A172 (cell line): ENCODE results near the gene ANKRD37. TPM values are rescaled to one million over a fixed set of nuclear protein-coding genes. Genes with fewer than 3 reads are reported as not detected.

ENCODE experiments used
- DNase-seq: peaks from one replicate; pipeline ENCODE4 v3.0.0-alpha.2; 2015; ENCODE audit warnings: low spot score
- total RNA-seq: library from RNA; depleted of rRNA; stranded (reverse); fragments of >200 nt; shearing (Covaris generic); gene quantifications from 2 replicates; pipeline ENCODE4 v1.2.3, GENCODE V29; 2014

Gene ANKRD37
- total RNA-seq, 1 experiment from 2014 or later: 47.6 TPM

GRCh38 chr4:185379326-185380295 is 17.0 kb upstream of the ANKRD37 start:
- peak; percentile 61 for DNase-seq

DNA sequence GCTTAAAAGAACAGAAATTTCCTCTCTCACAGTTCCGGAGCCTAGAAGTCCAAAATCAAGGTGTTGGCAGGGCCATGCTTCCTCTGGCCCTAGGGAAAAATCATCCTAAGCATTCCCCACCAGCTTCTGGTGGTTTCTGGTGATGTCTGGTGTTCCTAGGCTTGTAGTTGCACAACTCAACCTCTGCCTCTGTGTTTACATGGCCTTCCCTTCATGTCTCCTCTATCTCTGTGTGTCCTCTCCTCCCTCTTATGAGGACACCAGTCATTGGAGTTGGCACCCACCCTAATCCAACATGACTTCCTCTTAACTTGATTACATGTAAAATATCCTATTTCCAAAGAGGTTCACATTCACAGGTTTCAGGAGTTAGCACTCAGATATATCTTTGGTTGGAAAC is 16.3 kb upstream of the ANKRD37 start:
- no peak for DNase-seq

DNA sequence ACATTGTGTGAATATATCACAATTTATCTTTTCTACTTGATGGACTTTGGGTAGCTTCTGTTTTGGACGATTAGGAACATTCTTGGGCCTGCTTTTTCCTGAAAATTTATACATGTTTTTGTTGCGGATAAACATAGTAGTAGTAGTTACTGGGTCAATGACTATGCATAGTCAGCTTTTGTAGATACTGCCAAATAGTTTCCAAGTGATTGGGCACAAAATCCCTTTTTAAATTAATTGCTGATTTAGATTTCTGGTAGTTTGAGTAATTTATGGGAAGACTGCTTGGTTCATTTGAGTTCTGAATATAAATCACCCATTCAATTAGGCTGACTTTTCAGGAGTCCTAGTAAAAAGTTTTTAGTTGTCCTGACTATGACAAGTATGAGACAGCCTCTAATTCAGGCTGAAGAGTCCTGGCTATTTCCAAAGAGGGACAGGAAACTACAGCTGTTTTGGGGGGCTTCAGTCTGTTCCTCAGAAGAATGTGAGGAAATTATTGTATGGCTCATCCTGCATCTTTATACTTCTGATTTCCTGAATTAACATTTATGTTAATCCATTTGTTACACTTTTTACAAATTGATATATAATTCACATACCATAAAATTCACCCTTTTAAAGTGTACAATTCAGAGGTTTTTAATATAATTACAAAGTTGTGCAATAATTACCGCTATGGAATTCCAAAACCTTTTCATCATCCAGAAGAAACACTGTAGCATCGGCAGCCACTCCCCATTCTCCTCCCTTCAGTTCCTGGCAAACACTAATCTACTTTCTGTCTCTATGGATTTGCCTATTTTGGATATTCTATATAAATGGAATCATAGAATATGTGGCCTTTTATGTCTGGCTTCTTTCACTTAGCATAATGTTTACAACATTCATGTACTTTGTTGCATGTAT is 15.1 kb upstream of the ANKRD37 start:
- no peak for DNase-seq

DNA sequence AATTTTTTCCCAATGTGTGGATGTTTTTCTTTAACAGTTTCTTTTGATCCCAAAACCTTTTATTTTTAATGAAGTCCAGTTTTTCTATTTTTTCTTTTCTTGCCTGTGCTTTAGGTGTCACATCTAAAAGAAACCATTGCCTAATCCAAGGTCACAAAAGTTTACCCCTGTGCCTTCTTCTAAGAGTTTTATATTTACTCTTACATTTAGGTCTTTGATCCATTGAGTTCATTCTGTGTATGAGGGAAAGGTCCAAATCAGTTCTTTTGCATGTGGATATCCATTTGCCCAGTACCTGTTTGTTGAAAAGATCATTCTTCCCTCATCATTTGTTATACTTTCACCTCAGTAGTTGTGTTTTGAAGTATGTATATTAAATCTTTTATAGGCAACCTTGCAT is 13.9 kb upstream of the ANKRD37 start:
- no peak for DNase-seq

GRCh38 chr4:185383451-185383850 is 13.2 kb upstream of the ANKRD37 start:
- DNase-seq: no peak

DNA sequence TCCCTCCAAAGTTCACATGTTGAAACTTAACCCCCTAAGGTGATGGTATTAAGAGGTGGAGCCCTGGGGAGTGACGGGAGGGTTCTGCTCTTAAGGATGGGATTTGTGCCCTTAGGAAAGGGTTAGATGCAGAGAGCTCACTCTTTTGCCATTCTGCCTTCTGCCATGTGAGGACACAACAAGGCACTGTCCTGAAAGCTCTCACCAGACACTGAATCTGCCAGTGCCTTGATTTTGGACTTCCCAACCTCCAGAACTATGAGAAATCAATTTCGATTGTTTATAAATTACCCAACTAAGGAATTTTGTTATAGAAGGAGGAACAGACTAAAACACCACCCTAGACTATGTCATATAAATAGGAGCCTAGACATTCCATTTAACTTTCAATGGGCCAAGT is 12.6 kb upstream of the ANKRD37 start:
- DNase-seq: no peak

DNA sequence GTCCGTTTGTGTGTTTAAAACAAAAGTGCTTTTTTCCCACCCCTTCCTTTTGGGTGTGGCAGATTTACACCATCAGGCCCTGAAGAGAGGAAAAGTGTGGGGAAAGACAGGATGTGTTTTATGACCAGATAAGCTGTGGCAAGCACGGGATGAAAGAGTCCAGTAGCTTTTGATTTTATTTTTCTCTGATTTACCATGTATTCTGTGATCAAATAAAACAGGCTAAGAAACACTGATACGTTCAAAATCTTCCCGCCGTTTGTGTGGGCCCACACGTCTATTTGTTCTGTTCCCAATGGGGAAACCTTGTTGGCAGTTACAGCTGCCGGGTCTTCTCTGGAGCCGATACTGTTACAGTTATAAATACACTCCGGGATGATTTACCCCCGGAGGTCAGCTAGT is 11.7 kb upstream of the ANKRD37 start:
- DNase-seq: peak; percentile 57

- DNase-seq: no peak
These were observed 8.7 kb upstream of the ANKRD37 start for GRCh38 chr4:185387957-185388356.

- DNase-seq: no peak
These were observed 5.7 kb upstream of the ANKRD37 start for GRCh38 chr4:185390941-185391340.

DNA sequence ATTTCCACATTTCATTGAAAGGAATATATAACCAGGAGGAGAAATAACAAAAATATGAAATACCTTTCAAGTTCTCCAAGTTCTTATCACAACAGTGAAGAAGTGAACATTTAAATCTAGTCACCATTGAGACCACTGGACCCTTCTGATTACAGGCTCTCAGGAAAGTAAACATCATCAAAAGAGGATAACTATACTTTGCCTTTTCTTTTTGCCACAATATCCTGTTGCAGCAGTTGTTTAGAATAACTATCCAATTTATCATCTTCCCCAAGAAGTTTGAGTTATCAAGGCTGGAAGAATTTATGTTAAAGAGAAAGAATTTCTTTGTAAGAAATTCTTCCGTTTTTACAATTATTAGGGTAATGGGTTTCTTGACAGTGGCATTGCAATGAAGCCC is 4.5 kb upstream of the ANKRD37 start:
- no peak for DNase-seq

DNA sequence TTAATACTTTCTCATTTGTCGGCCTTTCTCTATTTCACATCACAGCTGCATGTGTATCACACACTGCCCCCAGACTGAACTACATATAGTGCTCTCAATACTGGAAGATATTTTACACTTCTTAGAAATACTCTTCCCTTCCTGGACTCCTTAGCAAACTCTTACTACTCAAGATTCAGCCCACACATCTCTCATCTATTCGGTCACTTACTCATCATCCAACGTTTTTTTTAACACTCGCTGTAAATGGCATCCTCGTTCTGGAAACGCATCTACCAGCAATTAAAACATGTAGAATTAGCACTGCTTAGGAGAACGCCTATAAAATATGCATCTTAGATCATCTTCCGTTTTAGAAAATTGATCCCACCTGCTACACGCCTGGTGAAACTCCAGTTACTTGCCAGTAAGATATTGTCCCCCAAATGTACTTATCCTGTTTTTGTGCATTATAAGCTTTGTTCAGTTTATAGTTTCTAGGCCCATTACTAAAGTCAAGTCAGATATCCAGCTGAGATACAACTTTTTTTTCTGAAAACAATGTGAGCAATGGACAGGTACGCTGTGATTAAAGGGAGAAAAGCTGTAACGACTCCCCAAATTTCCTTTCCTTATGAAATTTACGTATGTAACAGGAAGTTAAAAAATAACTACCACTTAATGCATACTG is 1.9 kb upstream of the ANKRD37 start:
- DNase-seq: peak; percentile 37

DNA sequence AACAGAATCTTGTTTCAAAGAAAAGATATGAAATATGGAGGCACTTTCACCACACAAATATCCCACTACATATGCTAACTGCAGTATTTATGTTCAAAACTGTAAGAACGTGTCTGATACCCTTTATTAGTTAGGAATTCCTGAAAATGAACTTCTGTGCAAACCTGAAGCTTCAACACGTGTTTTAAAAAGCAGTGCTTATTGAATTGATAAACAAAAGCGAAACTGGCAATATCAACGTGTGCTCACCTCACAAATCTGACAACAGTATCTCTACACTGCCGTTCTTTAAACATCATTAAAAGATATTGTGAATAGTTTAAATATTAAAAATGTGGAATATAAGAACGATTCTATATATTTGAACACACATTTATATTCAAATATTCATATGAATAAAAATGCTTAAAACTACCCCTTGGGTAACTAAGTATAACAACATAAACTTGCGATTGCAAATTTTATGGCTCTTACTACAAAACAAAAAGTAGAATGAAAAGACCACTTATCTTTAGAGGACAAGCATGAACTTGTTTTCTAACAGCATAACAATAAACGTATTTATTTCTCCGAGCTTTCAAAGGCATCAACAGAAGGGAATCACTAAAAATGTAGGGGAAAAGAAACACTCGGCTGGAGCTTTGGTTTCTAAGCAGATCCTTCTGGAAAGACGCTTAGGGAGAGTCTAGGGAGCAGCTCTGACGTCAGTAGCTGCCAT is 1.2 kb upstream of the ANKRD37 start, which contains the start of gene LRP2BP:
Gene LRP2BP (minus strand): TSS at position 687 of the 718 bp plus-strand sequence. CDS start 17,738 bp downstream, outside the sequence.
- DNase-seq: peak; percentile 83

DNA sequence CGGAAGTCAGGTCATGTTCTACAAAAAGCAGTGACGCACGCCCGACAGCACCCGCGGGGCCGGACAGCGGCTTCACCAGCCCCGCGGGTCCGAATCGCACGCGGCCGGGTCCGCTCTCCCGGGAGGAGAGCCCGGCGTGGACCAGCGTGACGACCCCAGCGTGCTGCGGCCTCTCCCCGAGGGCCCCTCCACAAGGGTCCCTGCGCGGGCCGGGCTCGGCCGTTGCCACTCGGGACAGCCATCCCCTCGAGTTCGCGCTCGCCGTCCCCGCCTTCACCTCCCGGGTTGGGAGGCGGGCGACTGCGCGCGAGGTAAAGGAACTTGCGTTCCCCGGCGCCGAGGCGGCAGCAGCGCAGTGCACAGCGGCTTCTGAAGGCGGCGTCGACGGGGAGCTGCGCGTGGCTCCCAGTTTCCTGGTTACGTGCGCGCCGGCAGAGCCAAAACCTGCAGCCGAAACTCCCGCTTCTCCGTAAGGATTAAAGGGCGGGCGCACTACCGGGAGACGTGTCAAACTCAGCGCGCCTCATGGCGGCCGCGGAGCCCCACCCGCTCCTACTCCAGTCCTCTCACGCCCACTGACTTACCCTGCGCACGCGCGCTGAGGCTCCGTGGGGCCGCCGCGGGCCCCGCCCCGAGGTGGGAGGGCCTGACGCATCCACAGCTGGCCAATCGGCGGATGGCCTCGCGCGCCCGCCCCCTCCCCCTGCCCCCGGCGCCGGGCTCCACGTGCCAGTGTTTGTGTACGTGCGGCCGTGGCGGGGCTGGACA is 501 bp upstream of the ANKRD37 start:
- peak; percentile 89 for DNase-seq

GRCh38 chr4:185398618-185399017 is 2.0 kb downstream of the ANKRD37 start:
- DNase-seq: no peak

GRCh38 chr4:185399466-185399865 is 2.8 kb downstream of the ANKRD37 start:
- no peak for DNase-seq

GRCh38 chr4:185404031-185404430 is 7.4 kb downstream of the ANKRD37 start:
- no peak for DNase-seq

GRCh38 chr4:185405296-185405999 is 8.8 kb downstream of the ANKRD37 start:
- DNase-seq: no peak

- no peak for DNase-seq
These were observed 11.8 kb downstream of the ANKRD37 start for GRCh38 chr4:185408432-185408831.

- DNase-seq: no peak
These were observed 15.2 kb downstream of the ANKRD37 start for GRCh38 chr4:185411849-185412248.

GRCh38 chr4:185412412-185412811 is 15.8 kb downstream of the ANKRD37 start:
- DNase-seq: no peak
